ENCODE measurements around the gene HYAL2.
"Not testable (repeated sequence)": the region's sequence is repeated elsewhere in the genome, so short reads cannot be mapped to it uniquely, and the experiment has no call there.

The HYAL2 gene

GRCh38 chr3:50287262-50287661 is 35.3 kb downstream of the HYAL2 start:
- DNase-seq: no peak

DNA sequence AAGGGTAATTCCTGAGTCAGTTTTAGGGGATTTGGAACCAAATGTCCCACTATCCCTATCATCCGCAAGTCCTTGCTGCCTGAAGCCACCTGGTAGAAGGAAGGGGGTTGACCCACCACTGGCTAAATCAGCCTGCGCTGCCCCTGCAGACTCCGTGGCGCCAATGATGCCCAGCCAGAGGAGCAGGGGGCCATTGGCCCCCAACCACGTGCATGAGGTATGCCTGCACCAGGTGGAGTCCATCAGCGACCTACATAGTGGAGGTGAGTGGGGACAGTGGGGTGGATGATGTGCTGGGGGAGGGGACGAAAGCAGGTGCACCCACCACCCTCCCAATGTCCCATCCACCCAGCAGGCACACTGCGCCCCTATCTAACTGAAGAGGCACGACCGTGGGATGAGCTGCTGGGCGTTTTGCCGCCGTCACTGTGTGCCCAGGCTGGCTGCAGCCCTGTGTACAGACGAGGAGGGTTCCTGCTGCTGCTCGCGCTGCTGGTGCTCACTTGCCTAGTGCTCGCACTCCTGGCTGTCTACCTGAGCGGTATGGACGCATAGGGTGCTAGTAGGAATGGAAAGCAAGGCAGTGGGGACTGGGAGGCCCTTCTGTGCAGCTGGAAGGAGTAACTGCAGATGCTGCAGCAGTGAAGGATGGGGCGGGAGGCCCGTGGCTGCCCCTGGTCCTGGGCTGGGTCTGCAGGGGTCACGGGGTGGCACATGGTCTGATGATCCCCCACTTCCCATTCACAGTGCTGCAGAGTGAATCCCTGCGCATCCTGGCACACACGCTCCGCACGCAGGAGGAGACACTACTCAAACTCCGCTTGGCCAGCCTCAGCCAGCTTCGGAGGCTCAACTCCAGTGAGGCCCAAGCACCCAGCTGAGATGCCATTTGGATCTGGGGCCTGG is 36.0 kb downstream of the HYAL2 start:
- no peak for DNase-seq

DNA sequence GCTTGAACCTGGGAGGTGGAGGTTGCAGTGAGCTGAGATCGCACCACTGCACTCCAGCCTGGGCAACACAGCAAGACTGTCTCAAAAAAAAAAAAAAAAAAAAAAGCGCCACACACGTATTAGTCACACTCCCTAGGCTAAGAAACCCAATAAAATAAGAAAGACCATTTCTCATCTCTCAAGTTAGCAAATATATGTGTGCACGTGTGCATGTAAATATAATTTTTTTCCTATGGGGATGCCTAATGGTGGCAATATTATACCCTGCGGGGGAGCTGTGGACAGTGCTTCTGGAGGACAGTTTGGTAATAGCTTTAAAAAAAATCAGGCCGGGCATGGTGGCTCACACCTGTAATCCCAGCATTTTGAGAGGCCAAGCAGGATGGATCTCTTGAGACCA is 38.4 kb downstream of the HYAL2 start:
- DNase-seq: not testable (repeated sequence)

GRCh38 chr3:50279255-50280016 is 43.1 kb downstream of the HYAL2 start:
- DNase-seq: no peak

DNA sequence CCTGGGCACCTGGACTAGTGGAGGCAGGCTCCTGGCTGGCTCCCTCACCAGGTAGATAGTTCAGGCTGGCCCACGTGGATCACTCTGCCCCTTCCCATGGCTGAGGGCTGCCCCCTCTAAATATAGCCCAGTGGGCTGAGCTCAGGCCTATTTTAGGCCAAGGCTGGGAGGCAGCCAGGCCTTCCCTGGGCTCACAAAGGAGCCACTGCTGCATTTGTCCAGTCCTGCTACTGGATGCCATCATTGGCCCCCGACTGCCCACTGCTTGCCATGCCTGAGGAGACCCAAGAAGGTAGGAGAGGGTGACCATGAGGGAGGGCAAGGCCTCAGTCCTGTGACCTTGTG is 43.7 kb downstream of the HYAL2 start, which contains the start of gene LSMEM2:
LSMEM2 (plus strand) TSS at position 208 of the 345 bp plus-strand sequence; CDS start at position 235, 27 bp downstream.
- DNase-seq: no peak

GRCh38 chr3:50278123-50278879 is 44.2 kb downstream of the HYAL2 start:
- no peak for DNase-seq

DNA sequence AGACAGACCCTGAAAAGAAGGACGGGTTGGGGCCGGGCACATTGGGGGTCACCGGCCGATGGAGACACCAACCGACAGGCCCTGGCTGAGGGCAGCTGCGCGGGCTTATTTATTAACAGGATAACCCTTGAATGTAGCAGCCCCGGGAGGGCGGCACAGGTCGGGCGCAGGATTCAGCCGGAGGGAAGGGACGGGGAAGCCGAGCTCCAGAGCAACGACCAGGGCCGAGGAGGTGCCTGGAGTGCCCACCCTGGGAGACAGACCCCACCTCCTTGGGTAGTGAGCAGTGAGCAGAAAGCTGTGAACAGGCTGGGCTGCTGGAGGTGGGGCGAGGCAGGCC is 45.8 kb downstream of the HYAL2 start:
- no peak for DNase-seq

DNA sequence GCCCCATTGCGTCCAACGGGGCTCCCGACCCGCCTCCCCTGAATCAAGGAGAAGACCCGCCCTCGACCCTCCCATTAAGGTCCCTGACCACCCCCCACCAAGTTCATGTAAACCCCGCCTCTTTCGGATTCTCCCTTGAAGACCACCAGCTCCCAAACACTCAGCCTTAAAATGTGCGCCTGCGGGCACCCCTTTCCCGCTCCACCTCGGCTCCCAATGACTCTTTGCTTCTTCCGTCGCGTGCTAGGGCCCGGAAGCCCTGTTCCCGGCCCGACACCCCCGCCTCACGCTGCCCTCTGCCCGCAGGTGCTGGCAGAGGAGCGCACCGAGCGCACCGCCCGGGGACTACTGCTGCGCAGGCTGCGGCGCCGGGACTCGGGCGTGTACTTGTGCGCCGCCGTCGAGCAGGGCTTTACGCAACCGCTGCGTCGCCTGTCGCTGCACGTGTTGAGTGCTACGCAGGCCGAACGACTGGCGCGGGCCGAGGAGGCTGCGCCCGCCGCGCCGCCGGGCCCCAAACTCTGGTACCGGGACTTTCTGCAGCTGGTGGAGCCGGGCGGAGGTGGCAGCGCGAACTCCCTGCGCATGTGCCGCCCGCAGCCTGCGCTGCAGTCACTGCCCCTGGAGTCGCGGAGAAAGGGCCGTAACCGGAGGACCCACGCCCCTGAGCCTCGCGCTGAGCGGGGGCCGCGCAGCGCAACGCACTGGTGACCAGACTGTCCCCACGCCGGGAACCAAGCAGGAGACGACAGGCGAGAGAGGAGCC is 46.4 kb downstream of the HYAL2 start:
- peak; percentile 45 to 64 for DNase-seq

- peak in 1 of 2 experiments; percentile 43 for DNase-seq
These were observed 47.2 kb downstream of the HYAL2 start for GRCh38 chr3:50275141-50275995.

- DNase-seq: peak; percentile 83 to 84
These were observed 48.0 kb downstream of the HYAL2 start for GRCh38 chr3:50274371-50275104.

DNA sequence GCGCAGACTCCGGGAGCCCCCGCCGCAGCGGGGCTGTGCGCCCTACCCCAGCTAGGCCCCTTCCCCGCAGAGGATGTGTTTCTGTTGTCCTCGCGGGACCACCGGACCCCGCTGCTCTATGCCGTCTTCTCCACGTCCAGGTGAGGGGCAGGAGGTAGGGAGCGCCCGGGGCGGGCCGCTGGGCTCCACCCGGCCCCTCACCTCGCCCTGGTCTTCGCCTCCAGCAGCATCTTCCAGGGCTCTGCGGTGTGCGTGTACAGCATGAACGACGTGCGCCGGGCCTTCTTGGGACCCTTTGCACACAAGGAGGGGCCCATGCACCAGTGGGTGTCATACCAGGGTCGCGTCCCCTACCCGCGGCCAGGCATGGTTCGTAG is 48.9 kb downstream of the HYAL2 start:
- DNase-seq: no peak

DNA sequence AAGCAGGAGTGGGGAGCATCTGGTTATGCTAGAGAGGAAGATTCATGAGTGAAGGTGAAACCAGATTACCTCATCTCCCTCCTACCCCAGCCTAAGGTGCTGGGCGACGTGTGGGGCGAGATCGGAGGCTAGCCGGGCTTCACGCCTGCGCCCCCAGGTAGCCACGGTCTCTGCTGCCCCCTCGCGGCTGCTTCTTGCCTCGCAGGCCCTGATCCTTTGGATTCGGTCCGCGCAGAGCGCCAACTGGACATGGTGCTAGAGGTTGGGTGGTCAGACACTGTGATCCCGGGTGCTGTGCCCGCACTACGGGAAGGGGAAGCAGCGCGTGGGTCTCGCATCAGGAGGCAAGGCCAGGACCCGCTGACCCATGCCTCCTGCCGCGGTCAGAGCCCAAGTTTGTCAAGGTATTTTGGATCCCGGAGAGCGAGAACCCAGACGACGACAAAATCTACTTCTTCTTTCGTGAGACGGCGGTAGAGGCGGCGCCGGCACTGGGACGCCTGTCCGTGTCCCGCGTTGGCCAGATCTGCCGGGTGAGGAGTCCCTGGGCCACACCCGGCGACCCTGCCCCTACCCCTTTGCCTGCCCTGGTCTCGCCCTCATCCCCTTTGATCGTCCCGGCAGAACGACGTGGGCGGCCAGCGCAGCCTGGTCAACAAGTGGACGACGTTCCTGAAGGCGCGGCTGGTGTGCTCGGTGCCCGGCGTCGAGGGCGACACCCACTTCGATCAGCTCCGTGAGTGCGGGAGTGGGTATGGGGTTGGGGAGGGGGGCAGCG is 49.4 kb downstream of the HYAL2 start:
- DNase-seq: peak; percentile 96

DNA sequence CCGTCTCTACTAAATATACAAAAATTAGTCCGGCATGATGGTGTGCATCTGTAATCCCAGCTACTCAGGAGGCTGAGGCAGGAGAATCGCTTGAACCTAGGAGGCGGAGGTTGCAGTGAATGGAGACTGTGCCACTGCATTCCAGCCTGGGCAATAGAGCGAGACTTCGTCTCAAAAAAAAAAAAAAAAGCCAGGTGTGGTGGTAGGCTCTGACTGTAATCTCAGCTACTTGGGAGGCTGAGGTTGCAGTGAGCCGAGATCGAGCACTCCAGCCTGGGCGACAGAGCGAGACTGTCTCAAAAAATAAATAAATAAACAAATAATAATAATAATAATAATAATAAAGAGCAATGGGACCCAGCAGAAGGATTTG is 50.0 kb downstream of the HYAL2 start:
- not testable (repeated sequence) for DNase-seq

GRCh38 chr3:50271314-50271936 is 51.1 kb downstream of the HYAL2 start:
- no peak for DNase-seq

- DNase-seq: no peak
These were observed 51.9 kb downstream of the HYAL2 start for GRCh38 chr3:50270422-50271224.

DNA sequence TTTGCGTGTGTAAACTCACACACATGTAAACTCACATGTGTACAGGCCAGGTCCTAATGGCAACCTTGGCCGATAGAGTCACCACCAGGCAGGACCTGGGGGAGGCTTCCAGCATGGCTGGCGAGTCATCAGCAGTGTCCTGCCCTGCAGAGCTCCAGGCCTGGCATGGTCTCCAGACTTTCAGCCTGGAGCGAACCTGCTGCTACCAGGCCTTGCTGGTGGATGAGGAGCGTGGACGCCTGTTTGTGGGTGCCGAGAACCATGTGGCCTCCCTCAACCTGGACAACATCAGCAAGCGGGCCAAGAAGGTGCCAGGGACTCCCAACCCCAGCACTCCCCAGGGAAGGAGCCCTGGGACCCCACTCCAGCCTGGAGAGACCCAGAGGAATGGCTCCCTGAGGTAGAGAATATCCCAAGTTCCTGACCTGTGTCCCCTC is 52.5 kb downstream of the HYAL2 start:
- no peak for DNase-seq

- DNase-seq: no peak
These were observed 53.1 kb downstream of the HYAL2 start for GRCh38 chr3:50269460-50269859.

DNA sequence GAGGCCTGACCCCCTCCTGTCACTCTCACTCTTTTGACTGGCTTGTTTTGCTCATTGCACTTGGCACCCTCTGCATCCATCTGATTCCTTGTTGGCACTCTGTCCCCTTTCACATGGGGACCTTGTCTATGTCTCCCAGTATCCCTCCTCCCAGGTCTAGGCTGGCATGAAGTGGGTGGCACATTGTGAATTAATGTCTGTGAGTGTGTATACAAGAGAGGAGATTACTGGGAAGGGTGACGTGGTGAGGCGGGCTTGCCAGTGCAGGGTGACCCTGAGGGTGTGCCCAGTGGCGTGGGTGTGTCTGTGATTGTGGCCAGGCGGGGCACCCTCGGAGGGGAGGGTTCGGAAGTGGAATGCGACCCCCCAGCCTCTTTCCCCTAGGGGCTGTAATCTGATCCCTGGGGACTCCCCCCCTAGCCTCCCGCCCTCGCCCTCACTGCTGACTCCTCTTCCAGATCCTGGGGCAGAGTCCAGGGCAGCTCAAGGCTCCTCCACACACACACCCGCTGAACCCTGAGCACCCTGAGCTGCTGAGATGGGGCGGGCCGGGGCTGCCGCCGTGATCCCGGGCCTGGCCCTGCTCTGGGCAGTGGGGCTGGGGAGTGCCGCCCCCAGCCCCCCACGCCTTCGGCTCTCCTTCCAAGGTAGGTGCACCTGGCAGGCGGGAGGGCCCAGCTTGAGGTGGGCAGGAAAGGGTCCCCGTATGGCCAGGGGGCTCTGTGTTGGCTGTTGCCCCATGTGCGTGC is 53.7 kb downstream of the HYAL2 start, which contains the start of gene SEMA3B:
SEMA3B (plus strand) TSS at position 445 of the 749 bp plus-strand sequence; CDS start at position 539, 94 bp downstream.
- no peak for DNase-seq
